HG02981 (cell line): ENCODE data around the gene FRRS1.
A peak's percentile ranks its signal among the peaks of the same experiment; 100 is the strongest.
"Not testable (repeated sequence)": the region's sequence is repeated elsewhere in the genome, so short reads cannot be mapped to it uniquely, and the experiment has no call there.

Experiments
- ATAC-seq: cut with Tn5 transposase; IDR thresholded peaks from one replicate; pipeline ENCODE4 v1.9.1; 2021; ENCODE audit warnings: mild to moderate bottlenecking, moderate library complexity; ENCODE audit not compliant: unreplicated experiment

The FRRS1 gene

DNA sequence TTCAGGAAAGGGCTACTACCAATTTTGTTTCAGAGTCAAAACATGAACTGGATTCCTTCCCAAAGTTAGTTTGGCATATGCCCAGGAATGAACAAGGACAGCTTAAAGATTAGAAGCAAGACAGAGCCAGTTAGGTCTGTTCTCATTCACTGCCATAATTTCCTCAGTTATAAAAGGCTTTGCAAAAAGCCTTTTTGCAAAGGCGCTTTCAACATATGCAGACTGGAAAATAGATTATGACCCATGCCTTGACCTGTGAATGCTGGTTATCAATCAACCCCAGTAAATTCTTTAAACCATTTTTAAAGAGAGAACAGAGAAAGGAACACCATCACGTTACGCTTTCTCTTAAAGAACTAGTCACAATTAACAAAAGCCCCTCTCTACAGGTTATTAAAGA, 1.7 kb upstream of the FRRS1 start:
- ATAC-seq = no peak

GRCh38 chr1:99764909-99765308, 1.5 kb downstream of the FRRS1 start:
- ATAC-seq = no peak

- ATAC-seq = no peak
Observed at GRCh38 chr1:99764439-99764838, 2.0 kb downstream of the FRRS1 start.

DNA sequence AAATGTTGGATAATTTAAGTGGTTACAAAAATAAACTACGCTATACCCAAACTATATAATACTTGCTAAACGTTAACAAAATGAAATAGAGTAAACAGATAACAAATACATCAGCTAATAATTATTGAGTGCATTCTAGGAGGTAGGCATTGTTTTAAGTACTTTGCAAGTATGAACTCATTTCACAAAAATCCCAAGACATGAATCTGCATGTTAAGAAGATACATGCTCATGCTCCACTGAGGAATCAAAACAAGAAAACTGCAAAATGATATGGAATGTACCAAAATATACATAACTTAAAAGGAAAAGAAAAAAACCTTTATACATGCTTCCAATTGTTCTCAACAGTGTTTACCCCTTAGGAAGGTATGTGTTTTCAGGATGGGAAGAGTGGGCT, 2.5 kb downstream of the FRRS1 start:
- no peak for ATAC-seq

DNA sequence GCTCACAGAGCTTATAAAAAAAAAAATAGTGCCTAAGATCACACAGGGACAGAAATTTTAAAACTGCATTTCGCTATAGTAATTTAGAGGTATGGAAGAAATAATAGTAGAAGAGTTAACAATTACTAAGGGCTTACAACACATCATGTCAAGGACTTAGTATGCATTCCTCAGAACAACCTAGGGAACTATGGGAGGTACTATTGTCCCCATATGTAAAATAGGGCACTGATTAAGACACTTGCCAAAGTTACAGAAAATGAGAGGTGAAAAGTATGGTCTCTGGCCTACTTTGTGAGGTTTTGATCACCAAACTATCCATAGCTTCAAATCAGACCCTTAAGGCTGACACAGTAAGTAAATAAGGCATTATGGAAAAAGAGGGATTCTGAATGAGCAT, 4.7 kb downstream of the FRRS1 start:
- no peak for ATAC-seq

GRCh38 chr1:99759518-99760160, 6.8 kb downstream of the FRRS1 start:
- no peak for ATAC-seq

DNA sequence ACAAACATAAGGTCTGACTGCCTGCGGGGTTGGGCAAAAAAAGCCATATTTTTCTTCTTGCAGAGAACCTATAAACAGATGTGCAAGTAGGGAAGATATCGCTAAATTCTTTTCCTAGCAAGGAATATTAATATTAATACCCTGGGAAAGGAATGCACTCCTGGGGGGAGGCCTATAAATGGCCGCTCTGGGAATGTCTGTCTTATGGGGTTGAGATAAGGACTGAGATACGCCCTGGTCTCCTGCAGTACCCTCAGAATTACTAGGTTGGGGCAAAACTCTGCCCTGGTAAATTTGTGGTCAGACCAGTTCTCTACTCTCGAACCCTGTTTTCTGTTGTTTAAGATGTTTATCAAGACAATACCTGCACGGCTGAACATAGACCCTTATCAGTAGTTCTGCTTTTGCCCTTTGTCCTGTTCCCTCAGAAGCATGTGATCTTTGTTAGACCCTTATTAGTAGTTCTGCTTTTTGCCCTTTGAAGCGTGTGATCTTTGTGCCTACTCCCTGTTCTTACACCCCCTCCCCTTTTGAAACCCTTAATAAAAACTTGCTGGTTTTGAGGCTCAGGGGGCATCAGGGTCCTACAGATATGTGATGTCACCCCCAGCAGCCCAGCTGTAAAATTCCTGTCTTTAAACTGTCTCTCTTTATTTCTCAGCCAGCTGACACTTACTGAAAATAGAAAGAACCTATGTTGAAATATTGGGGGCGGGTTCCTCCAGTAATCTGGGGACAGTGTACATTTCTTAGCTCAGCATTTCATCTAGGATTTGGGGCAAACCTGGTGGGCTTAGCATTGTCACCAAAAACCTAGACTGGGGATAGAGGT, 7.5 kb downstream of the FRRS1 start:
- not testable (repeated sequence) for ATAC-seq

- ATAC-seq = peak; percentile 82
Observed at GRCh38 chr1:99758073-99758511, 8.3 kb downstream of the FRRS1 start.

GRCh38 chr1:99756598-99756997, 9.8 kb downstream of the FRRS1 start:
- ATAC-seq = no peak

GRCh38 chr1:99755664-99756063, 10.8 kb downstream of the FRRS1 start:
- ATAC-seq = no peak

DNA sequence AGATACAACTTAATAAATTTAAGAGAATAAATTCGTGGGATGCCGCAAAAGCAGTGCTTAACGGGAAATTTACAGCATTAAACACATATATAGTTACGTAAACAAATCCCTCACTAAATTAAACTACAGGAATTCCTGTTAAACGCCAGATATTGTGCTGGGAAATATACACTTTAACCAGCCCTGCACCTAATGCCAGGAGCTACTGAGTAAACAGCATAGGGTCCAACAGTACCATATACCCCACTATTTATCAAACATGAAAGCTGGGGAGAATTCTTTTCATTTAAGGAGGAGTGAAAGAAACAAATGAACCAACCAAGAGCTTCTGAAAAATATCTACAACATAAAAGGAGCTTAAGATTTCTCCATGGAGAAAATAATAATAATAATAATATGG, 11.7 kb downstream of the FRRS1 start:
- no peak for ATAC-seq

DNA sequence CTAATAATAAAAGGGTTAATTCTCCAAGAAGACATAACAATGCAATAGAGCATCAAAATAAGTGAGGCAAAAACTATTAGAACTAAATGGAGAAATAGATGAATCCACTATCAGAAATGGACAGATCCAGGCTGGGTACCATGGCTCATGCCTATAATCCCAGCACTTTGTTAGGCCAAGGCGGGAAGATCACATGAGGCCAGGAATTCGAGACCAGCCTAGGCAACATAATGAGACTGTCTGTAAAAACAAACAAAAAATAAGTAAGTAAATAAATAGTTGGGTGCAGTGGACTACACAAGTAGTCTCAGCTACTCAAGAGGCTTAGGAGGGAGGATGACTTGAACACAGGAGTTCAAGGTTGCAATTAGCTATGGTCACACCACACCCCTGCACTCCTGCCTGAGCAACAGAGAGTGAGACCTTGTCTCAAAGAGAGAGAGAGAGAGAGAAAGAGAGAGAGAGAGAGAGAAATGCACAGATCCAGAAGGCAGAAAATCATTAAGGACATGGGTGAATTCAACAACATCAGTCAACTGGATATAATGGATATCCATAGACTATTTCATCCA, 12.3 kb downstream of the FRRS1 start:
- ATAC-seq = no peak

DNA sequence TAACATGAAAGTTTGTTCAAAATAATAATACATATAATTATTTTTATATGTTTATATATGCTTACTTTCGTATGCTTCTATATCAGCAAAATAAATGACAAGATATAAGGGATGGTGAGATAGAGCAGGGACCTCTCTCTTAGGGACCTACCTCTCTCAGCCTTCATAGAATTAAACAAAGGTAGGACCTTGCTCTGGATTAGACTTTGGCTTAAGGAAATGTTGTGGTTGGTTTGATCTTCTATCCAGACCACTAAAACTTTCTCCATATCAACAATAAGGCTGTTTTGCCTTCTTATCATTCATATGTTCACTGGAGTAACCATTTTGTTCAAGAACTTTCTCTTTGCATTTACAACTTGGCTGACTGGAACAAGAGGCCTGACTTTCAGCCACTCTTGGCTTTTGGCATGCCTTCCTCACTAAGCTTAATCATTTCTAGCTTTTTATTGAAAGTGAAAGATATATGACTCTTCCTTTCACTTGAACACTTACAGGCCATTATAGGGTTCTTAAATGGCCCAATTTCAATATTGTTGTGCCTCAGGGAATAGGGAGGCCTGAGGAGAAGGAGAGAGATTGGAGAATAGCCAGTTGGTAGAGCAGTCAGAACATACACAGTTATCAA, 14.4 kb downstream of the FRRS1 start:
- peak; percentile 80 for ATAC-seq

DNA sequence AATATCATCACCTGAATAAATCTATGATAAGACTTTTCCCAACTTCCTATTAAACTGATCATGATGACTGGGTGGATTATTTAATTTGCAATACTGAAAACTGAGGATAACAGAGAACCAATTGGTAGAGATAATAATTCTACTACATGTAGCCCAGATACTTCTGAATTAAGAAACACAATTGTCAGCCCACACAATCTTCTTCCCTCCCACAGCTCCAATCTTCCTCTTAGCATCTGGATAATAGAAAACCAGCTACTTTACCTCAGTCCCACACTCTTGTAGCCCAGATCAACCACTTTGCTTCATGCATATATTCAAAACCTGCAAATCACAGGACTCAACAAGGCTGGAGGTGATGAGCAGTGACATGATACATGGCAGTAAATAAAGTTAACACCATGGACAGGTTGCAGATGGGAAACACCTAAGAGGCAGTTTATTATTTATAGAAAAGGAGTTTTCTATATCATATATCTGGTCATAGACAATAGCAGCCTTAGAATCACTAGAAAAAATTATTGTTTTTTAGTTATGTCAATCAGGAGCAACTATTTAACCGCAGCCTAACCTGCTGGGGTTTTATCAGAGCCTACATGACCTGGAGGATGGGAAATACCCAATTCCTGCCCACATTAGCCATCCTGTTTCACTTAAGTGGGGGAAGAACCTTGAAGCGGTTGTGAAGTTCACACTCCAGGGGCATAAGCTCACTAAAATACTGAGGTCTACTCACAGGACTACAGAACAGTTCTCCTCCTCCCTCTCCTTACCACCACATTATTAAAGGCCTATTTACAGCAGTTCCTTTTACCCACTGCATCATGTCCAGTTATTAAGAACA, 16.7 kb downstream of the FRRS1 start:
- ATAC-seq = peak; percentile 78

GRCh38 chr1:99748419-99748818, 18.0 kb downstream of the FRRS1 start:
- no peak for ATAC-seq

DNA sequence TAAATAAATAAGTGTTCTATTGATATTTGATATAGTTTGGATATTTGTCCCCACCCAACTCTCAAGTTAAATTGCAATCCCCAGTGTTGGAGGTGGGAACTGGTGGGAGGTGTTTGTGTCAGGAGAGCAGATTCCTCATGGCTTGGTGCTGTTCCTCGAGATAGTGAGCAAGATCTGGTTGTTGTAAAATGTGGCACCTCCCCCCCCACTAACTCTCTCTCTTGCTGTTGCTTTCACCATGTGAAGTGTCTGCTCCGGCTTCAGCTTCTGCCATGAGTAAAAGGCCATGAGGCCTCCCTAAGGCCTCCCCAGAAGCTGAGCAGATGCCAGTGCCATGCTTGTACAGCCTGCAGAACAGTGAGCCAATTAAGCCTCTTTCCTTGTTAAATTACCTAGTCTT, 20.8 kb downstream of the FRRS1 start:
- ATAC-seq = no peak

- ATAC-seq = no peak
Observed at GRCh38 chr1:99745061-99745460, 21.4 kb downstream of the FRRS1 start.

DNA sequence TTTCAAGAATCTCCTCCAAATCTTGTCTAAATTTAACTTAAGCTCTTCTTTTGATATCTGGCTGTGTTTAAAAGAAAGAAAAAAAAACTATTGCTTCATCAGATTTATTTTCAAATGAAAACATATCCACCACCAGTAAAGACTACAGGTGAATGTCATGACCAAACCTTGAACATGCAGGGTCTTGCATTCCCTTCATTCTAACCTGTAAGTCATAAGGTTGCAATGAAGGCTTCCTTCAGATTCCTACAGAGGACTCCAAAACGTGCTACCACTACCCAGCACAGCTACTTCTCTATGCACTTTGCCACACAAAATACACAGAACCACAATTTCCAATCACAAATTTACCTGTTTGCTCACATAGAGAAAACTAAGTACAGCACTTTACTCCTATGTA, 26.3 kb downstream of the FRRS1 start:
- ATAC-seq = no peak

- no peak for ATAC-seq
Observed at GRCh38 chr1:99738858-99739465, 27.5 kb downstream of the FRRS1 start.

GRCh38 chr1:99737016-99737415, 29.4 kb downstream of the FRRS1 start:
- ATAC-seq = no peak
